ENCODE data around the gene RNF130. TPM values are rescaled to one million over a fixed set of nuclear protein-coding genes. Genes with fewer than 3 reads are reported as not detected.

Gene RNF130
- total RNA-seq, 1 donor from 2014 or later: 45.9 TPM

DNA sequence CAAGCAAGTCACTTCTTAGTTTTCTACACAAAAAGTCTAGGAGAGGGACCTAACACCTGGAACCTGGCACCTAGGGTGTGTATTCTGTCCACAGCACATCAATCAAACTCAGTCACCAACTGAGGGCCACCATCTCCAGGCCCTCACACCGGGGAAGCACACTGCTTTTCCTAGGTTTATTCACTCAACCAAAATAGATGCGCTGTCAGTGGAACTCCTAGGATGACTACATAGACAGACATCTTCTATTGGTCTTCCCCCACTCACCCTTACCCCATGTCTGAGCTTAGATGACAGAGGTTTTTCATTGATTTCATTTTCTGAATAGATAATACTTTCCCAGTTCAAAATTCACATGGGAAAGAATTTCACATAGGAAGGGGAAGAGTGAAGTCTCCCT, 59.2 kb downstream of the RNF130 start:
- Histone ChIP-seq H3K27me3 (ENCODE audit: low read depth) (no peaks in the 10 kb centered on the region), H3K9me3 (replicated peaks) (no peaks in the 10 kb centered on the region), H3K27ac (replicated peaks) (no peak overlapping the region), H3K4me1 (peaks cover 23% of the 10 kb centered on the region), H3K4me3 (no peak overlapping the region), H3K36me3 (peaks cover 25% of the 10 kb centered on the region)
- no peak for DNase-seq
- intact Hi-C loops (cut with micrococcal nuclease): no loop called here
- no peak for TF ChIP-seq CTCF (IDR thresholded peaks at IDR 0.05; ENCODE audit: borderline replicate concordance)

DNA sequence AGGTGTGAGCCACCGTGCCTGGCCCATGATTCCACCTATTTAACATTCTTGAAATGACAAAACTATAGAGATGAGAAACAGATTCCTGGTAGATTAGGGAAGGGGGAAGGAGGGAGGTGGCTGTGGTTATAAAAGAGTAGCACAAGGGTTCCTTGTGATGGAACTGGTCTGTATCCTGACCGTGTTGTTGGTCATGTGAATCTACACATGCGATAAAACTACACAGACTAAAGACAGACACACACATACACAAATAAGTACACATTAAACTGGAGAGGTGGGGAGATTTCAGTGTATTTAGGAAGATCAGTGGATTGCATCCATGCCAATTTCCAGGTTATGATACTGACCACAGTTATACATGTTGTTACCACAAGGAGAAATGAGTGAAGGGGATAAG, 60.9 kb downstream of the RNF130 start:
- no peak for DNase-seq
- intact Hi-C loops (cut with micrococcal nuclease): no loop called here
- Histone ChIP-seq H3K27me3 (ENCODE audit: low read depth) (no peaks in the 10 kb centered on the region), H3K4me1 (peaks cover 30% of the 10 kb centered on the region), H3K36me3 (peaks cover 25% of the 10 kb centered on the region), H3K27ac (replicated peaks) (no peak overlapping the region), H3K4me3 (no peak overlapping the region), H3K9me3 (replicated peaks) (no peaks in the 10 kb centered on the region)
- TF ChIP-seq CTCF (IDR thresholded peaks at IDR 0.05; ENCODE audit: borderline replicate concordance): no peak

DNA sequence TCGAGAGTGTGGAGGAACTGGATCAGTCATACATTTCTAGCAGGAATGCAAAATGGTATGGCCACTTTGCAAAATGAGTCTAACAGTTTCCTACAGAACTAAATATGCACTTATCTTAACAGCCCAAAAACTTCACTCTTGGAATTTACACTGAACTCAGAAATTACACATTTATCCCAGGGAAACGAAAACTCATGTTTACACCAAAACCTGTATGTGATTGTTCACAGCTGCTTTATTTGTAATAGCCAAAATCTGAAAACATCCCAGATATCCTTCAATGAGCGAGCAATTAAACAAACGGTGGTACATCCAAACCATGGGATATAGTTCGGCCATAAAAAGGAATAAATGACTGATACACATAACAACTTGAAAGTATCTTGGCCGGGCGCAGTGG, 62.0 kb downstream of the RNF130 start:
- no peaks in the 10 kb centered on the region for H3K9me3 ChIP-seq (replicated peaks)
- peaks cover 30% of the 10 kb centered on the region for H3K4me1 ChIP-seq
- no peak overlapping the region for H3K27ac ChIP-seq (replicated peaks)
- intact Hi-C loops (cut with micrococcal nuclease): no loop called here
- no peak for DNase-seq
- no peak overlapping the region for H3K4me3 ChIP-seq
- H3K36me3 ChIP-seq: peaks cover 25% of the 10 kb centered on the region
- H3K27me3 ChIP-seq (ENCODE audit: low read depth): no peaks in the 10 kb centered on the region
- no peak for TF ChIP-seq CTCF (IDR thresholded peaks at IDR 0.05; ENCODE audit: borderline replicate concordance)

DNA sequence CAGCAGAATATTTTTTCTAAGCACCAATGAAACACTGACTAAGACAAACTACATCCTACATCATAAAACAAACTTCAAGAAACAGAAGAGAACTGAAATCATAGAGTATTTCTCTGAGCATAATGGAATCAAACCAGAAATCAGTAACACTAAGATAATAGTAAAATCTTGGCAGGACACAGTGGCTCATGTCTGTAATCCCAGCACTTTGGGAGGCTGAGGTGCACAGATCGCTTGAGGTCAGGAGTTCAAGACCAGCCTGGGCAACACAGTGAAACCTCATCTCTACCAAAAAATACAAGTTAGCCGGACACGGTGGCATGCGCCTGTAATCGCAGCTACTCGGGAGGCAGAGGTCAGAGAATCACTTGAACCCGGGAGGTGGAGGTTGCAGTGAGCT, 63.1 kb downstream of the RNF130 start:
- DNase-seq: no peak
- H3K27me3 ChIP-seq (ENCODE audit: low read depth): no peaks in the 10 kb centered on the region
- peaks cover 25% of the 10 kb centered on the region for H3K36me3 ChIP-seq
- intact Hi-C loops (cut with micrococcal nuclease): no loop called here
- H3K9me3 ChIP-seq (replicated peaks): no peaks in the 10 kb centered on the region
- no peak for TF ChIP-seq CTCF (IDR thresholded peaks at IDR 0.05; ENCODE audit: borderline replicate concordance)
- peak overlapping the region; percentile 60 for H3K27ac ChIP-seq (replicated peaks)
- H3K4me3 ChIP-seq: no peak overlapping the region
- peaks cover 21% of the 10 kb centered on the region for H3K4me1 ChIP-seq

DNA sequence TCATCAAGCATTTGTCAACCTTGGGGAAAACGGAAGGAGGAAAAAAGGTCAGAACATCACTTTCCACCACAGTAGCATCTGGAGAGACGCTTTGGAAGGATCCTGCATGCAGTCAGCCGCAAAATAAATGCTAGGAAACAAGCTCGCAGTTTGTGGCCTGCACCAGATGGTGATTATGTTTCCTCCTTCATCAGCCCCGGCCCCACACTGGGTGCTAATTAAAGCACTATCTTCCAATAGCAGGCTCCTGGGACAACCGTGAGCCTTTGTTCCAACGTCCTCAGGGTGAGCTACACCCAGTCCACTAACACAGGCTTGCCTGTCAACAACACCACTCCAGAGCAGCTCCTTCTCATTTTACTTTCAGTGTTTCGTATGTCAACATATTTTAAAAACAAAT, 64.0 kb downstream of the RNF130 start:
- intact Hi-C loops (cut with micrococcal nuclease): no loop called here
- Histone ChIP-seq H3K4me1 (peaks cover 20% of the 10 kb centered on the region), H3K36me3 (peaks cover 20% of the 10 kb centered on the region), H3K9me3 (replicated peaks) (no peaks in the 10 kb centered on the region), H3K4me3 (no peak overlapping the region), H3K27me3 (ENCODE audit: low read depth) (no peaks in the 10 kb centered on the region), H3K27ac (replicated peaks) (peak overlapping the region; percentile 60)
- DNase-seq: peak; percentile 29
- TF ChIP-seq CTCF (IDR thresholded peaks at IDR 0.05; ENCODE audit: borderline replicate concordance): no peak

- no peaks in the 10 kb centered on the region for H3K27me3 ChIP-seq (ENCODE audit: low read depth)
- H3K27ac ChIP-seq (replicated peaks): no peak overlapping the region
- H3K4me3 ChIP-seq: no peak overlapping the region
- H3K9me3 ChIP-seq (replicated peaks): no peaks in the 10 kb centered on the region
- peaks cover 22% of the 10 kb centered on the region for H3K36me3 ChIP-seq
- no peak for TF ChIP-seq CTCF (IDR thresholded peaks at IDR 0.05; ENCODE audit: borderline replicate concordance)
- DNase-seq: no peak
- H3K4me1 ChIP-seq: peaks cover 24% of the 10 kb centered on the region
- intact Hi-C loops (cut with micrococcal nuclease): no loop called here
Measured at GRCh38 chr5:180006141-180006540, 65.4 kb downstream of the RNF130 start.
